ENCODE data around the gene CDPF1.

The CDPF1 gene

GRCh38 chr22:46219636-46220035, 30.5 kb downstream of the CDPF1 start:
- TF ChIP-seq CTCF (conservative IDR thresholded peaks at IDR 0.05; ENCODE audit: low read length), result no peak
- no peak overlapping the region for H3K4me3 ChIP-seq (ENCODE audit: low read length)

GRCh38 chr22:46214616-46215015, 35.5 kb downstream of the CDPF1 start:
- no peak for DNase-seq (ENCODE audit: low read depth)
- H3K4me3 ChIP-seq (ENCODE audit: low read length), result no peak overlapping the region
- TF ChIP-seq CTCF (conservative IDR thresholded peaks at IDR 0.05; ENCODE audit: low read length), result no peak

More at GRCh38 chr22:46219636-46220035, 30.5 kb downstream of the CDPF1 start:
- DNase-seq (ENCODE audit: low read depth), result no peak

GRCh38 chr22:46214149-46214548, 35.9 kb downstream of the CDPF1 start:
- DNase-seq (ENCODE audit: low read depth), result no peak
- no peak overlapping the region for H3K4me3 ChIP-seq (ENCODE audit: low read length)
- no peak for TF ChIP-seq CTCF (conservative IDR thresholded peaks at IDR 0.05; ENCODE audit: low read length)

GRCh38 chr22:46213052-46213451, 37.0 kb downstream of the CDPF1 start:
- H3K4me3 ChIP-seq (ENCODE audit: low read length), result no peak overlapping the region
- DNase-seq (ENCODE audit: low read depth), result no peak
- no peak for TF ChIP-seq CTCF (conservative IDR thresholded peaks at IDR 0.05; ENCODE audit: low read length)

- no peak for TF ChIP-seq CTCF (conservative IDR thresholded peaks at IDR 0.05; ENCODE audit: low read length)
- H3K4me3 ChIP-seq (ENCODE audit: low read length), result no peak overlapping the region
- DNase-seq (ENCODE audit: low read depth), result no peak
These were observed 37.9 kb downstream of the CDPF1 start for GRCh38 chr22:46212195-46212594.

- no peak for TF ChIP-seq CTCF (conservative IDR thresholded peaks at IDR 0.05; ENCODE audit: low read length)
- no peak overlapping the region for H3K4me3 ChIP-seq (ENCODE audit: low read length)
- DNase-seq (ENCODE audit: low read depth), result no peak
These were observed 40.8 kb downstream of the CDPF1 start for GRCh38 chr22:46209262-46209661.

GRCh38 chr22:46203601-46203980, 46.5 kb downstream of the CDPF1 start:
- TF ChIP-seq CTCF (conservative IDR thresholded peaks at IDR 0.05; ENCODE audit: low read length), result no peak
- H3K4me3 ChIP-seq (ENCODE audit: low read length), result no peak overlapping the region
- DNase-seq (ENCODE audit: low read depth), result no peak

All from AG10803 (cell line).